Panc1 (cell line): ENCODE results near the gene ZBTB20. TPM values are rescaled to one million over a fixed set of nuclear protein-coding genes. Genes with fewer than 3 reads are reported as not detected.

Source experiments
- ATAC-seq: fragments of 200-7000 bp; cut with Tn5 transposase; 2 replicates; pipeline ENCODE4 v1.9.1; 2020; ENCODE audit warnings: mild to moderate bottlenecking, moderate library complexity
- BruUV-seq: library from RNA; stranded (reverse); fragments of 400-500 nt; replicated peaks from 2 replicates; lab custom pipeline; 2021; lab: Mats Ljungman, UMichigan
- CTCF ChIA-PET: fragments of 300-600 bp; sonication (Branson Sonifier 250); formaldehyde crosslinking; loops from one replicate; lab custom pipeline; 2022; ENCODE audit warnings: antibody characterized with exemption; lab: Charles Lee
- POLR2A ChIA-PET: fragments of 300-600 bp; sonication (Branson Sonifier 250); formaldehyde crosslinking; loops from one replicate; lab custom pipeline; 2022; ENCODE audit warnings: antibody characterized with exemption; lab: Charles Lee
- DNase-seq: peaks from one replicate; pipeline ENCODE4 v3.0.0-alpha.2; 2010; ENCODE audit warnings: low read depth, low spot score
- H3K27ac ChIP-seq: 2 replicates; pipeline ENCODE4 v1.5.1; 2011; ENCODE audit warnings: mild to moderate bottlenecking, low read length, inconsistent platforms
- H3K27me3 ChIP-seq: fragments of 200-500 bp; sonication (Bioruptor generic); 2 replicates; pipeline ENCODE4 v1.6.0; 2014; ENCODE audit warnings: low read length, inconsistent platforms; ENCODE audit not compliant: control insufficient read depth, insufficient read depth
- H3K36me3 ChIP-seq: fragments of 200-500 bp; sonication (Bioruptor generic); 2 replicates; pipeline ENCODE4 v1.5.1; 2014; ENCODE audit warnings: inconsistent platforms, mild to moderate bottlenecking, low read length, moderate library complexity; ENCODE audit not compliant: control insufficient read depth, insufficient read depth
- H3K4me1 ChIP-seq: 2 replicates; pipeline ENCODE4 v1.5.1; 2011; ENCODE audit warnings: inconsistent platforms, mild to moderate bottlenecking, low read length, moderate library complexity; ENCODE audit not compliant: control insufficient read depth, insufficient read depth
- H3K4me3 ChIP-seq, 2 experiments: 2 replicates each; pipeline ENCODE4 v1.5.1; 2011 to 2012; ENCODE audit warnings: low read depth in 2 of 2, low read length in 2 of 2, mild to moderate bottlenecking in 2 of 2, inconsistent platforms in 1 of 2, moderate library complexity in 1 of 2
- H3K9me3 ChIP-seq: fragments of 200-500 bp; sonication (Bioruptor generic); 2 replicates; pipeline ENCODE4 v1.5.1; 2014; ENCODE audit warnings: low read depth, mild to moderate bottlenecking, inconsistent platforms, low read length, moderate library complexity; ENCODE audit not compliant: control insufficient read depth, insufficient read depth
- POLR2AphosphoS5 ChIP-seq: IDR thresholded peaks from 2 replicates; pipeline ENCODE4 v1.6.1; 2012; ENCODE audit warnings: mild to moderate bottlenecking, low read depth, low read length, moderate library complexity
- SIN3A ChIP-seq: IDR thresholded peaks from 2 replicates; pipeline ENCODE4 v1.6.1; 2012; ENCODE audit warnings: low read depth, mild to moderate bottlenecking, low read length, moderate library complexity, borderline replicate concordance; ENCODE audit not compliant: insufficient read depth
- TCF7L2 ChIP-seq: IDR thresholded peaks from 2 replicates; pipeline ENCODE4 v1.6.1; 2011; ENCODE audit warnings: mild to moderate bottlenecking, low read depth, low read length, inconsistent platforms
- in situ Hi-C: cut with HindIII; loops from 2 replicates; pipeline ENCODE4 v1.10.0; 2016; ENCODE audit warnings: low sequenced_read_pairs, low pct_unique_long_range_greater_than_20kb
- intact Hi-C: fragments of 100-400 bp; cut with micrococcal nuclease; formaldehyde crosslinking; loops from one replicate; pipeline ENCODE4 v1.10.0; 2022; ENCODE audit not compliant: unreplicated experiment
- total RNA-seq: library from RNA; stranded (reverse); gene quantifications from one replicate; pipeline ENCODE4 v1.2.1, GENCODE V29; 2021; ENCODE audit not compliant: unreplicated experiment
- TF ChIP-seq, protein P1 (sequence below): fragments of 450-650 bp; IDR thresholded peaks from 2 replicates; pipeline ENCODE4 v1.5.1; 2017; ENCODE audit warnings: mild to moderate bottlenecking
- TF ChIP-seq, protein P2 (sequence below), 2 experiments: IDR thresholded peaks; 2 replicates each; pipeline ENCODE4 v1.6.1; 2011 to 2012; ENCODE audit warnings: low read depth in 2 of 2, control low read depth in 1 of 2, low read length in 1 of 2, mild to moderate bottlenecking in 1 of 2, moderate library complexity in 1 of 2; ENCODE audit not compliant: insufficient read depth in 1 of 2

ZBTB20 gene
- total RNA-seq, 1 experiment from 2014 or later: 4.1 TPM

DNA sequence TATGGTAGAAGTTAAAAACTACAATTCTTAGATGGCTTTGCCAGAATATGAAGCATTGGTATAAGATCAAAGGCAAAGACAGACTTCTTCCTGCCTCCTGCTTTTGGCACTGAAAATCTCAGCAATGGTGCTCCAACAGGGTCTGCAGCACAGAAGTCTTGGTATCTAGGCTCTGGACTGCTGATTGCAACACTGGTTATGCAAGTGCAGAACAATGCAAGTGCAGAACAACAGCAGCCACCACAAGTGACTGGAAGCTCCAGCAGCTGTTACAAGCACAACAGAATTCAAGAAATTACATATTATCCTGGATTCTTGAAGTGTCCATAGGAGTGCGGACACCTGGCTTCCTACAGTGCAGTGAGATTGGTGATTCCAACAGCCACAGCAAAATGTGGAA lies 33.7 kb downstream of the ZBTB20 start:
- no peaks in the 10 kb centered on the region for H3K27me3 ChIP-seq
- no peak overlapping the region for H3K4me3 ChIP-seq
- in situ Hi-C loops: no loop called here
- H3K36me3 ChIP-seq: no peaks in the 10 kb centered on the region
- no peak overlapping the region for H3K27ac ChIP-seq
- DNase-seq (no peak), ATAC-seq (no peak)
- intact Hi-C loops: no loop called here
- H3K4me1 ChIP-seq: no peaks in the 10 kb centered on the region
- no TSS peak for BruUV-seq
- ChIA-PET CTCF (no interaction called here), POLR2A (no interaction called here)
- H3K9me3 ChIP-seq: no peaks in the 10 kb centered on the region
- TF ChIP-seq, protein P1, sequence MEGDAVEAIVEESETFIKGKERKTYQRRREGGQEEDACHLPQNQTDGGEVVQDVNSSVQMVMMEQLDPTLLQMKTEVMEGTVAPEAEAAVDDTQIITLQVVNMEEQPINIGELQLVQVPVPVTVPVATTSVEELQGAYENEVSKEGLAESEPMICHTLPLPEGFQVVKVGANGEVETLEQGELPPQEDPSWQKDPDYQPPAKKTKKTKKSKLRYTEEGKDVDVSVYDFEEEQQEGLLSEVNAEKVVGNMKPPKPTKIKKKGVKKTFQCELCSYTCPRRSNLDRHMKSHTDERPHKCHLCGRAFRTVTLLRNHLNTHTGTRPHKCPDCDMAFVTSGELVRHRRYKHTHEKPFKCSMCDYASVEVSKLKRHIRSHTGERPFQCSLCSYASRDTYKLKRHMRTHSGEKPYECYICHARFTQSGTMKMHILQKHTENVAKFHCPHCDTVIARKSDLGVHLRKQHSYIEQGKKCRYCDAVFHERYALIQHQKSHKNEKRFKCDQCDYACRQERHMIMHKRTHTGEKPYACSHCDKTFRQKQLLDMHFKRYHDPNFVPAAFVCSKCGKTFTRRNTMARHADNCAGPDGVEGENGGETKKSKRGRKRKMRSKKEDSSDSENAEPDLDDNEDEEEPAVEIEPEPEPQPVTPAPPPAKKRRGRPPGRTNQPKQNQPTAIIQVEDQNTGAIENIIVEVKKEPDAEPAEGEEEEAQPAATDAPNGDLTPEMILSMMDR: no peak
- TF ChIP-seq SIN3A (no peak), POLR2AphosphoS5 (no peak), TCF7L2 (no peak)
- TF ChIP-seq, protein P2, sequence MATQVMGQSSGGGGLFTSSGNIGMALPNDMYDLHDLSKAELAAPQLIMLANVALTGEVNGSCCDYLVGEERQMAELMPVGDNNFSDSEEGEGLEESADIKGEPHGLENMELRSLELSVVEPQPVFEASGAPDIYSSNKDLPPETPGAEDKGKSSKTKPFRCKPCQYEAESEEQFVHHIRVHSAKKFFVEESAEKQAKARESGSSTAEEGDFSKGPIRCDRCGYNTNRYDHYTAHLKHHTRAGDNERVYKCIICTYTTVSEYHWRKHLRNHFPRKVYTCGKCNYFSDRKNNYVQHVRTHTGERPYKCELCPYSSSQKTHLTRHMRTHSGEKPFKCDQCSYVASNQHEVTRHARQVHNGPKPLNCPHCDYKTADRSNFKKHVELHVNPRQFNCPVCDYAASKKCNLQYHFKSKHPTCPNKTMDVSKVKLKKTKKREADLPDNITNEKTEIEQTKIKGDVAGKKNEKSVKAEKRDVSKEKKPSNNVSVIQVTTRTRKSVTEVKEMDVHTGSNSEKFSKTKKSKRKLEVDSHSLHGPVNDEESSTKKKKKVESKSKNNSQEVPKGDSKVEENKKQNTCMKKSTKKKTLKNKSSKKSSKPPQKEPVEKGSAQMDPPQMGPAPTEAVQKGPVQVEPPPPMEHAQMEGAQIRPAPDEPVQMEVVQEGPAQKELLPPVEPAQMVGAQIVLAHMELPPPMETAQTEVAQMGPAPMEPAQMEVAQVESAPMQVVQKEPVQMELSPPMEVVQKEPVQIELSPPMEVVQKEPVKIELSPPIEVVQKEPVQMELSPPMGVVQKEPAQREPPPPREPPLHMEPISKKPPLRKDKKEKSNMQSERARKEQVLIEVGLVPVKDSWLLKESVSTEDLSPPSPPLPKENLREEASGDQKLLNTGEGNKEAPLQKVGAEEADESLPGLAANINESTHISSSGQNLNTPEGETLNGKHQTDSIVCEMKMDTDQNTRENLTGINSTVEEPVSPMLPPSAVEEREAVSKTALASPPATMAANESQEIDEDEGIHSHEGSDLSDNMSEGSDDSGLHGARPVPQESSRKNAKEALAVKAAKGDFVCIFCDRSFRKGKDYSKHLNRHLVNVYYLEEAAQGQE (IDR thresholded peaks at IDR 0.05; ENCODE audit: insufficient read depth in 1 of 2, low read depth in 2 of 2, low read length in 1 of 2): no peak

DNA sequence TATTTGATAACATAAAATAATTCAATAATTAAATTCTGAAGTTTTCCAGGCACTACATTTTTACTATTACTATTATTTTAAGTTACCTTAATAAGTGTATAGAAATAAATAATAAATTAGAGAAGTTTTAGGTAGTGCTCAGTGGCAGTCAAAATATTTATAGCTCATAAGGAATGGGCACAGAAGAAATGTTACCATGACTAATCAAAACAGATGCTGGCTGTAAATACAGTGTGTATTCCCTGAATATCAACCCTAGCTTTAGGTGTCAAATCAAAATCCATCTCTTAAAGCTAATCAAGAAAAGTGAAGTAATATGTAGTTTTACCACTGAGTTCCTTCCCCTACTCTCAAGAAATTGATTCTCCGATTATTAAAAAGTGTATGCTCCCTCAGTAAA lies 35.5 kb downstream of the ZBTB20 start:
- no peaks in the 10 kb centered on the region for H3K9me3 ChIP-seq
- no peak overlapping the region for H3K4me3 ChIP-seq
- intact Hi-C loops: no loop called here
- H3K27me3 ChIP-seq: no peaks in the 10 kb centered on the region
- TF ChIP-seq, protein P2 (IDR thresholded peaks at IDR 0.05; ENCODE audit: insufficient read depth in 1 of 2, low read depth in 2 of 2, low read length in 1 of 2): no peak
- no peak for TF ChIP-seq SIN3A
- TF ChIP-seq POLR2AphosphoS5: no peak
- no peak for TF ChIP-seq TCF7L2
- TF ChIP-seq, protein P1: no peak
- in situ Hi-C loops: no loop called here
- no peaks in the 10 kb centered on the region for H3K36me3 ChIP-seq
- CTCF ChIA-PET: no interaction called here
- DNase-seq (no peak), ATAC-seq (no peak)
- BruUV-seq: no TSS peak
- no peaks in the 10 kb centered on the region for H3K4me1 ChIP-seq
- POLR2A ChIA-PET: no interaction called here
- H3K27ac ChIP-seq: no peak overlapping the region
